HepG2 (cell line): Measurements from ENCODE around the gene CMC1. TPM values are rescaled to one million over a fixed set of nuclear protein-coding genes. Genes with fewer than 3 reads are reported as not detected.

Experiments
- ATAC-seq: fragments of 200-7000 bp; cut with Tn5 transposase; 3 replicates; pipeline ENCODE4 v1.9.1; 2020; ENCODE audit warnings: mild to moderate bottlenecking, moderate library complexity
- BruUV-seq: library from RNA; stranded (reverse); fragments of 400-500 nt; replicated peaks from 2 replicates; lab custom pipeline; 2021; lab: Mats Ljungman, UMichigan
- CTCF ChIA-PET: fragments of 300-600 bp; formaldehyde crosslinking; extraction: SDS; loops from one replicate; lab custom pipeline; 2021; ENCODE audit warnings: low total read pairs, inconsistent platforms, low intra/inter-chr PET ratio; lab: Yijun Ruan, JAX
- POLR2A ChIA-PET: fragments of 350-600 bp; sonication (Branson Sonifier 250); formaldehyde crosslinking; loops from one replicate; lab custom pipeline; 2020; ENCODE audit warnings: antibody characterized with exemption, inconsistent platforms; lab: Yijun Ruan, JAX
- DNase-seq: peaks from one replicate; pipeline ENCODE4 v3.0.0-alpha.2; 2015; ENCODE audit warnings: low spot score
- FAIRE-seq: peaks from 3 replicates; lab custom pipeline; 2011; peaks lifted over from hg19 to GRCh38; lab: Jason Lieb, UNC
- H2AFZ ChIP-seq: one replicate; pipeline ENCODE4 v1.6.1; 2011; ENCODE audit warnings: low read length, inconsistent platforms
- H3K27ac ChIP-seq: fragments of 300-600 bp; 3 replicates; pipeline ENCODE4 v1.8.0; 2011; ENCODE audit warnings: mixed run types, mild to moderate bottlenecking, mixed read lengths, low read length, inconsistent platforms; ENCODE audit not compliant: insufficient read depth; ENCODE audit errors: extremely low read length
- H3K27me3 ChIP-seq, 2 experiments: fragments of 200-600 bp in 1 of 2; 2 replicates in 1 of 2; 3 replicates in 1 of 2; pipeline versions ENCODE4 v1.6.0 to v1.8.0; 2011; ENCODE audit warnings: low read length in 2 of 2, mild to moderate bottlenecking in 2 of 2, moderate library complexity in 2 of 2, inconsistent platforms in 1 of 2; ENCODE audit not compliant: insufficient read depth in 2 of 2, control insufficient read depth in 1 of 2
- H3K36me3 ChIP-seq, 2 experiments: fragments of 200-600 bp in 1 of 2; replicated peaks in 1 of 2; 2 replicates in 1 of 2; 3 replicates in 1 of 2; pipeline versions ENCODE4 v1.5.1 to v1.8.0; 2011; ENCODE audit warnings: low read length in 2 of 2, inconsistent platforms in 1 of 2; ENCODE audit not compliant: insufficient read depth in 2 of 2, control insufficient read depth in 1 of 2
- H3K4me1 ChIP-seq: 2 replicates; pipeline ENCODE4 v1.5.1; 2012; ENCODE audit warnings: low read length, inconsistent platforms; ENCODE audit not compliant: insufficient read depth
- H3K4me2 ChIP-seq: 2 replicates; pipeline ENCODE4 v1.6.0; 2011; ENCODE audit warnings: low read depth, low read length, inconsistent platforms
- H3K4me3 ChIP-seq, 3 experiments: fragments of 200-600 bp in 1 of 3; sonication (generic), shearing (Covaris generic) in 1 of 3; replicated peaks in 1 of 3; 2 replicates each; pipeline ENCODE4 v1.5.1; 2011 to 2016; ENCODE audit warnings: low read length in 3 of 3, inconsistent platforms in 2 of 3, low read depth in 2 of 3, mild to moderate bottlenecking in 2 of 3, control low read depth in 1 of 3, mixed read lengths in 1 of 3; ENCODE audit not compliant: insufficient read depth in 1 of 3
- H3K79me2 ChIP-seq: one replicate; pipeline ENCODE4 v1.6.1; 2011; ENCODE audit warnings: low read length, inconsistent platforms; ENCODE audit not compliant: insufficient read depth
- H3K9ac ChIP-seq: 2 replicates; pipeline ENCODE4 v1.6.0; 2011; ENCODE audit warnings: mild to moderate bottlenecking, low read depth, low read length, inconsistent platforms; ENCODE audit not compliant: insufficient read depth
- H3K9me3 ChIP-seq: 2 replicates; pipeline ENCODE4 v1.5.1; 2012; ENCODE audit warnings: mild to moderate bottlenecking, low read length
- H4K20me1 ChIP-seq: 2 replicates; pipeline ENCODE4 v1.6.0; 2011; ENCODE audit warnings: inconsistent platforms, mild to moderate bottlenecking, low read length, moderate library complexity; ENCODE audit not compliant: insufficient read depth
- BCL6 ChIP-seq: IDR thresholded peaks from 2 replicates; pipeline ENCODE4 v1.6.1; 2016; ENCODE audit warnings: missing genetic modification reagents, missing compliant biosample characterization
- DPF2 ChIP-seq: sonication (generic); formaldehyde crosslinking; IDR thresholded peaks from 2 replicates; pipeline ENCODE4 v1.4.0; 2020; ENCODE audit warnings: mild to moderate bottlenecking, low read depth, missing genetic modification reagents, borderline replicate concordance
- FOXA3 ChIP-seq: IDR thresholded peaks from 2 replicates; pipeline ENCODE4 v1.6.1; 2016; ENCODE audit warnings: missing genetic modification reagents, missing compliant biosample characterization
- FUBP1 ChIP-seq: sonication (generic); formaldehyde crosslinking; IDR thresholded peaks from 2 replicates; pipeline ENCODE4 v1.5.1; 2020; ENCODE audit warnings: missing genetic modification reagents, mild to moderate bottlenecking, borderline replicate concordance
- GATA4 ChIP-seq: sonication (generic); IDR thresholded peaks from 2 replicates; pipeline ENCODE4 v1.6.1; 2016; ENCODE audit warnings: antibody characterized with exemption, low read depth, borderline replicate concordance
- HNF4G ChIP-seq, 2 experiments: sonication (generic) in 1 of 2; formaldehyde crosslinking in 1 of 2; IDR thresholded peaks; 2 replicates each; pipeline versions ENCODE4 v1.4.0 to v1.6.1; 2011 to 2020; ENCODE audit warnings: borderline replicate concordance in 2 of 2, low read depth in 2 of 2, mild to moderate bottlenecking in 2 of 2, low read length in 1 of 2, missing genetic modification reagents in 1 of 2, moderate library complexity in 1 of 2
- NR2F2 ChIP-seq: IDR thresholded peaks from 2 replicates; pipeline ENCODE4 v1.6.1; 2012; ENCODE audit warnings: low read depth, inconsistent platforms, borderline replicate concordance
- PAXIP1 ChIP-seq: sonication (generic); formaldehyde crosslinking; conservative IDR thresholded peaks from 2 replicates; pipeline ENCODE4 v1.4.0; 2020; ENCODE audit warnings: mild to moderate bottlenecking, missing genetic modification reagents, moderate library complexity
- PPARG ChIP-seq: conservative IDR thresholded peaks from 2 replicates; pipeline ENCODE4 v1.6.1; 2016; ENCODE audit warnings: missing biosample characterization, missing genetic modification reagents
- SOX13 ChIP-seq, 3 experiments: fragments of 450-650 bp in 1 of 3; sonication (generic) in 1 of 3; formaldehyde crosslinking in 1 of 3; IDR thresholded peaks in 2 of 3; conservative IDR thresholded peaks in 1 of 3; 2 replicates each; pipeline versions ENCODE4 v1.5.0 to v1.6.1; 2016 to 2020; ENCODE audit warnings: antibody characterized with exemption in 1 of 3, mild to moderate bottlenecking in 1 of 3, missing compliant biosample characterization in 1 of 3, missing genetic modification reagents in 1 of 3, moderate library complexity in 1 of 3
- SOX5 ChIP-seq: IDR thresholded peaks from 2 replicates; pipeline ENCODE4 v1.6.1; 2016; ENCODE audit warnings: borderline replicate concordance
- ZNF3 ChIP-seq: IDR thresholded peaks from 2 replicates; pipeline ENCODE4 v1.7.0; 2017; ENCODE audit warnings: inconsistent platforms
- ZNF335 ChIP-seq: sonication (generic); formaldehyde crosslinking; IDR thresholded peaks from 2 replicates; pipeline ENCODE4 v1.4.0; 2020; ENCODE audit warnings: missing genetic modification reagents
- ZNF619 ChIP-seq: sonication (generic); formaldehyde crosslinking; IDR thresholded peaks from 2 replicates; pipeline ENCODE4 v1.4.0; 2020; ENCODE audit warnings: mild to moderate bottlenecking, missing genetic modification reagents
- ZSCAN5A ChIP-seq: sonication (generic); formaldehyde crosslinking; IDR thresholded peaks from 2 replicates; pipeline ENCODE4 v1.8.0; 2022; ENCODE audit warnings: mild to moderate bottlenecking, missing genetic modification reagents, borderline replicate concordance
- in situ Hi-C: cut with HindIII; loops from 2 replicates; pipeline ENCODE4 v1.10.0; 2017; ENCODE audit warnings: low pct_unique_long_range_greater_than_20kb; ENCODE audit not compliant: extremely low pct_ligation_motif_present
- intact Hi-C: fragments of 100-400 bp; cut with micrococcal nuclease; formaldehyde crosslinking; loops from one replicate; pipeline ENCODE4 v1.10.0; 2022; ENCODE audit not compliant: unreplicated experiment
- polyA plus RNA-seq, 8 experiments: library from polyadenylated mRNA; depleted of rRNA in 3 of 8; stranded (reverse) in 7 of 8; unstranded in 1 of 8; fragments of >200 nt; fragmentation: Illumina TruSeq in 4 of 8; extraction: Trizol in 4 of 8; gene quantifications; 2 replicates each; pipeline versions ENCODE4 v1.2.1 to v1.2.3, GENCODE V29; 2011 to 2016; ENCODE audit warnings: low read depth in 4 of 8, missing spikeins in 1 of 8, mixed read lengths in 1 of 8; ENCODE audit not compliant: insufficient read depth in 1 of 8
- total RNA-seq, 5 experiments: library from RNA; depleted of rRNA; stranded (reverse); fragments of >200 nt; fragmentation: Illumina TruSeq; extraction: Trizol; gene quantifications; 2 replicates each; pipeline ENCODE4 v1.2.3, GENCODE V29; 2016; ENCODE audit warnings: low read depth in 1 of 5
- TF ChIP-seq, protein P1 (sequence below): sonication (generic); formaldehyde crosslinking; IDR thresholded peaks from 2 replicates; pipeline ENCODE4 v1.4.0; 2020; ENCODE audit warnings: mild to moderate bottlenecking, low read depth, missing genetic modification reagents

The CMC1 gene
- total and polyA plus RNA-seq, 2 of the 13 experiments (the other 11 are each of a cell fraction or from before 2014, with no cell fraction given), result 22.1 to 29.5 TPM

DNA sequence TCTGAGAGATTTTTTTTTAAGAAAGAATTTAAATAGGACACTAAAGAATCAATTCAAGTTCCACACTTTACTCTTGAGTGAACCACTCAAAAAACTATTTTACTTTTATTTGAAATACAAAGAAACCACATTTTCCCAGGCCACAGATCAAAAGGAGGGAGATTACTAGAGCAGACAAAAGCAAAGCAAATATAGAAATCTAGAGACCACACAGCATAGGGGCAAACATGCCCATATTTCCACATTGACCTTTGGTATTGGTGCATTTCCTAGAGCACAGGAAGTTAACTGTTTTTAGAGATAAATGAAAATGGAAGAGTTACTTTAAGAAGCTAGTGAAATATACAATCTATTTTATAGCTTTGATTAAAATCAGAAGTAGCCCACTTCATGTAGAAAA is 79.6 kb downstream of the CMC1 start:
- H3K4me3 ChIP-seq, result no peak overlapping the region
- no peak overlapping the region for H3K9ac ChIP-seq
- no peaks in the 10 kb centered on the region; the same call in 1 of the 2 replicates for H4K20me1 ChIP-seq
- POLR2A ChIA-PET, result no interaction called here
- no peaks in the 10 kb centered on the region for H3K79me2 ChIP-seq
- peak; percentile 95 for ATAC-seq
- H3K4me2 ChIP-seq, result peak overlapping the region; percentile 13
- no TSS peak for BruUV-seq
- H3K27ac ChIP-seq, result peak overlapping the region; percentile 65
- no peaks in the 10 kb centered on the region for H3K27me3 ChIP-seq
- peaks cover 0 to 7% of the 10 kb centered on the region in 2 experiments; a peak in 3 of 5 replicates for H3K36me3 ChIP-seq
- peak; percentile 85 for DNase-seq
- no peak for FAIRE-seq
- intact Hi-C loops (loop anchor here (10.0 kb wide), 2 partner anchors 246 to 406 kb away; no protein-coding TSS in a partner anchor), in situ Hi-C loops (loop anchor here (5.0 kb wide), 1 partner anchor 609 kb away; no protein-coding TSS in a partner anchor)
- no peak overlapping the region for H2AFZ ChIP-seq
- H3K4me1 ChIP-seq, result peaks cover 46% of the 10 kb centered on the region
- no peaks in the 10 kb centered on the region for H3K9me3 ChIP-seq
- CTCF ChIA-PET, result no interaction called here
- no peak for TF ChIP-seq FUBP1 (CRISPR knock-in tag)
- TF ChIP-seq ZNF335 (CRISPR knock-in tag), result no peak
- TF ChIP-seq BCL6 (CRISPR knock-in tag), result peak; percentile 98
- TF ChIP-seq ZNF3, result no peak
- TF ChIP-seq HNF4G (IDR thresholded peaks at IDR 0.05; ENCODE audit: borderline replicate concordance, low read depth, low read length), result peak; percentile 83
- TF ChIP-seq HNF4G (CRISPR knock-in tag; IDR thresholded peaks at IDR 0.05; ENCODE audit: borderline replicate concordance, low read depth), result no peak
- TF ChIP-seq SOX5 (CRISPR knock-in tag), result peak; percentile 63; the same call in 1 of the 2 replicates
- TF ChIP-seq ZNF619, result no peak
- no peak; the same call in 1 of the 2 replicates for TF ChIP-seq ZSCAN5A (CRISPR knock-in tag)
- TF ChIP-seq PAXIP1, result peak; percentile 77
- TF ChIP-seq FOXA3, result peak; percentile 60
- no peak for TF ChIP-seq SOX13 (IDR thresholded peaks at IDR 0.05)
- peak in 1 of 2 experiments; percentile 85; a peak in 2 of 4 replicates for TF ChIP-seq SOX13 (CRISPR knock-in tag; conservative IDR thresholded peaks at IDR 0.05 in 1 of 2, IDR thresholded peaks at IDR 0.05 in 1 of 2)
- peak; percentile 48; the same call in 1 of the 2 replicates for TF ChIP-seq NR2F2
- TF ChIP-seq, protein P1, sequence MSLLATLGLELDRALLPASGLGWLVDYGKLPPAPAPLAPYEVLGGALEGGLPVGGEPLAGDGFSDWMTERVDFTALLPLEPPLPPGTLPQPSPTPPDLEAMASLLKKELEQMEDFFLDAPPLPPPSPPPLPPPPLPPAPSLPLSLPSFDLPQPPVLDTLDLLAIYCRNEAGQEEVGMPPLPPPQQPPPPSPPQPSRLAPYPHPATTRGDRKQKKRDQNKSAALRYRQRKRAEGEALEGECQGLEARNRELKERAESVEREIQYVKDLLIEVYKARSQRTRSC, result no peak
- peak; percentile 47; the same call in 1 of the 2 replicates for TF ChIP-seq DPF2
- TF ChIP-seq GATA4, result no peak; the same call in 1 of the 2 replicates
- peak; percentile 79; the same call in 1 of the 2 replicates for TF ChIP-seq PPARG
